DND-41 (cell line): ENCODE data around the gene PCDHGB7.
A peak's percentile ranks its signal among the peaks of the same experiment; 100 is the strongest.
"Not testable (repeated sequence)": the region's sequence is repeated elsewhere in the genome, so short reads cannot be mapped to it uniquely, and the experiment has no call there.

Experiments used
- ATAC-seq: fragments of 200-7000 bp; cut with Tn5 transposase; 3 replicates; pipeline ENCODE4 v1.9.1; 2021; ENCODE audit warnings: low read depth; ENCODE audit not compliant: insufficient read depth
- DNase-seq: peaks from one replicate; pipeline ENCODE4 v3.0.0-alpha.2; 2020
- H2AFZ ChIP-seq: 2 replicates; pipeline ENCODE4 v1.6.0; 2012; ENCODE audit warnings: low read depth, low read length
- H3K27ac ChIP-seq: 2 replicates; pipeline ENCODE4 v1.5.1; 2012; ENCODE audit warnings: low read length, inconsistent platforms
- H3K27me3 ChIP-seq: fragments of 200-600 bp; sonication (generic); 2 replicates; pipeline ENCODE4 v1.6.0; 2012; ENCODE audit warnings: low read length, mild to moderate bottlenecking, inconsistent platforms; ENCODE audit not compliant: insufficient read depth, poor library complexity
- H3K36me3 ChIP-seq: 2 replicates; pipeline ENCODE4 v1.5.1; 2012; ENCODE audit warnings: low read length, inconsistent platforms; ENCODE audit not compliant: insufficient read depth
- H3K4me1 ChIP-seq: 2 replicates; pipeline ENCODE4 v1.5.1; 2012; ENCODE audit warnings: mild to moderate bottlenecking, low read length; ENCODE audit not compliant: insufficient read depth
- H3K4me2 ChIP-seq: 2 replicates; pipeline ENCODE4 v1.6.0; 2012; ENCODE audit warnings: mild to moderate bottlenecking, moderate library complexity, low read length, inconsistent platforms; ENCODE audit not compliant: insufficient read depth
- H3K4me3 ChIP-seq, 2 experiments: fragments of 200-600 bp in 1 of 2; shearing (Covaris generic) in 1 of 2; 2 replicates each; pipeline ENCODE4 v1.5.1; 2012 to 2016; ENCODE audit warnings: inconsistent platforms in 2 of 2, low read length in 2 of 2, mild to moderate bottlenecking in 2 of 2, low read depth in 1 of 2, moderate library complexity in 1 of 2
- H3K79me2 ChIP-seq: 2 replicates; pipeline ENCODE4 v1.6.0; 2012; ENCODE audit warnings: low read length, inconsistent platforms; ENCODE audit not compliant: insufficient read depth
- H3K9ac ChIP-seq: 2 replicates; pipeline ENCODE4 v1.6.0; 2012; ENCODE audit warnings: low read depth, mild to moderate bottlenecking, inconsistent platforms, low read length, moderate library complexity
- H3K9me3 ChIP-seq: 2 replicates; pipeline ENCODE4 v1.5.1; 2012; ENCODE audit warnings: low read length, moderate library complexity, mild to moderate bottlenecking, inconsistent platforms; ENCODE audit not compliant: insufficient read depth, severe bottlenecking
- H4K20me1 ChIP-seq: 2 replicates; pipeline ENCODE4 v1.6.0; 2012; ENCODE audit warnings: low read length; ENCODE audit not compliant: insufficient read depth
- EZH2 ChIP-seq: IDR thresholded peaks from 3 replicates; pipeline ENCODE4 v1.6.1; 2012; ENCODE audit warnings: borderline replicate concordance, low read depth, mild to moderate bottlenecking, moderate library complexity, low read length, inconsistent platforms; ENCODE audit not compliant: severe bottlenecking
- TF ChIP-seq, protein P1 (sequence below): IDR thresholded peaks from 2 replicates; pipeline ENCODE4 v1.5.1; 2012; ENCODE audit warnings: borderline replicate concordance, low read length, moderate library complexity, mild to moderate bottlenecking; ENCODE audit not compliant: poor library complexity, severe bottlenecking; ENCODE audit errors: extremely low read depth

PCDHGB7 gene

DNA sequence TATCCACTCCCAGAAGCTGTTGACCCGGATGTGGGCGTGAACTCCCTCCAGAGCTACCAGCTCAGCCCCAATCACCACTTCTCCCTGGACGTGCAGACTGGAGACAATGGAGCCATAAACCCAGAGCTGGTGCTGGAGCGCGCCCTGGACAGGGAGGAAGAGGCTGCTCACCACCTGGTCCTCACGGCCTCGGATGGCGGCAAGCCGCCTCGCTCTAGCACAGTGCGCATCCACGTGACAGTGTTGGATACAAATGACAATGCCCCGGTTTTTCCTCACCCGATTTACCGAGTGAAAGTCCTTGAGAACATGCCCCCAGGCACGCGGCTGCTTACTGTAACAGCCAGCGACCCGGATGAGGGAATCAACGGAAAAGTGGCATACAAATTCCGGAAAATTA, 24.2 kb upstream of the PCDHGB7 start:
- DNase-seq (no peak), ATAC-seq (no peak)
- H4K20me1 ChIP-seq = no peaks in the 10 kb centered on the region
- TF ChIP-seq, protein P1, sequence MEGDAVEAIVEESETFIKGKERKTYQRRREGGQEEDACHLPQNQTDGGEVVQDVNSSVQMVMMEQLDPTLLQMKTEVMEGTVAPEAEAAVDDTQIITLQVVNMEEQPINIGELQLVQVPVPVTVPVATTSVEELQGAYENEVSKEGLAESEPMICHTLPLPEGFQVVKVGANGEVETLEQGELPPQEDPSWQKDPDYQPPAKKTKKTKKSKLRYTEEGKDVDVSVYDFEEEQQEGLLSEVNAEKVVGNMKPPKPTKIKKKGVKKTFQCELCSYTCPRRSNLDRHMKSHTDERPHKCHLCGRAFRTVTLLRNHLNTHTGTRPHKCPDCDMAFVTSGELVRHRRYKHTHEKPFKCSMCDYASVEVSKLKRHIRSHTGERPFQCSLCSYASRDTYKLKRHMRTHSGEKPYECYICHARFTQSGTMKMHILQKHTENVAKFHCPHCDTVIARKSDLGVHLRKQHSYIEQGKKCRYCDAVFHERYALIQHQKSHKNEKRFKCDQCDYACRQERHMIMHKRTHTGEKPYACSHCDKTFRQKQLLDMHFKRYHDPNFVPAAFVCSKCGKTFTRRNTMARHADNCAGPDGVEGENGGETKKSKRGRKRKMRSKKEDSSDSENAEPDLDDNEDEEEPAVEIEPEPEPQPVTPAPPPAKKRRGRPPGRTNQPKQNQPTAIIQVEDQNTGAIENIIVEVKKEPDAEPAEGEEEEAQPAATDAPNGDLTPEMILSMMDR = no peak
- no peak for TF ChIP-seq EZH2
- no peaks in the 10 kb centered on the region for H3K27me3 ChIP-seq
- H3K4me3 ChIP-seq = no peak overlapping the region
- H3K27ac ChIP-seq = no peak overlapping the region
- H3K9me3 ChIP-seq = no peaks in the 10 kb centered on the region
- H3K4me2 ChIP-seq = no peak overlapping the region
- no peaks in the 10 kb centered on the region for H3K79me2 ChIP-seq
- no peaks in the 10 kb centered on the region for H3K4me1 ChIP-seq
- no peak overlapping the region for H2AFZ ChIP-seq
- H3K9ac ChIP-seq = no peak overlapping the region
- H3K36me3 ChIP-seq = no peaks in the 10 kb centered on the region

DNA sequence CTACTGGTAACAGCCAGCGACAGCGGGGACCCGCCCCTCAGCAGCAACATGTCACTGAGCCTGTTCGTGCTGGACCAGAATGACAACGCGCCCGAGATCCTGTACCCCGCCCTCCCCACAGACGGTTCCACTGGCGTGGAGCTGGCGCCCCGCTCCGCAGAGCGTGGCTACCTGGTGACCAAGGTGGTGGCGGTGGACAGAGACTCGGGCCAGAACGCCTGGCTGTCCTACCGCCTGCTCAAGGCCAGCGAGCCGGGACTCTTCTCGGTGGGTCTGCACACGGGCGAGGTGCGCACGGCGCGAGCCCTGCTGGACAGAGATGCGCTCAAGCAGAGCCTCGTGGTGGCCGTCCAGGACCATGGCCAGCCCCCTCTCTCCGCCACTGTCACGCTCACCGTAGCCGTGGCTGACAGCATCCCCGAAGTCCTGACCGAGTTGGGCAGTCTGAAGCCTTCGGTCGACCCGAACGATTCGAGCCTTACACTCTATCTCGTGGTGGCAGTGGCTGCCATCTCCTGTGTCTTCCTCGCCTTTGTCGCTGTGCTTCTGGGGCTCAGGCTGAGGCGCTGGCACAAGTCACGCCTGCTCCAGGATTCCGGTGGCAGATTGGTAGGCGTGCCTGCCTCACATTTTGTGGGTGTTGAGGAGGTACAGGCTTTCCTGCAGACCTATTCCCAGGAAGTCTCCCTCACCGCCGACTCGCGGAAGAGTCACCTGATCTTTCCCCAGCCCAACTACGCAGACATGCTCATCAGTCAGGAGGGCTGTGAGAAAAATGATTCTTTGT, 22.9 kb upstream of the PCDHGB7 start:
- not testable (repeated sequence) for H3K36me3 ChIP-seq, H3K9me3 ChIP-seq, H3K4me2 ChIP-seq, H3K9ac ChIP-seq, H3K27ac ChIP-seq, H3K4me3 ChIP-seq, H3K4me1 ChIP-seq, ATAC-seq, H3K27me3 ChIP-seq, DNase-seq, H4K20me1 ChIP-seq, H3K79me2 ChIP-seq, H2AFZ ChIP-seq

DNA sequence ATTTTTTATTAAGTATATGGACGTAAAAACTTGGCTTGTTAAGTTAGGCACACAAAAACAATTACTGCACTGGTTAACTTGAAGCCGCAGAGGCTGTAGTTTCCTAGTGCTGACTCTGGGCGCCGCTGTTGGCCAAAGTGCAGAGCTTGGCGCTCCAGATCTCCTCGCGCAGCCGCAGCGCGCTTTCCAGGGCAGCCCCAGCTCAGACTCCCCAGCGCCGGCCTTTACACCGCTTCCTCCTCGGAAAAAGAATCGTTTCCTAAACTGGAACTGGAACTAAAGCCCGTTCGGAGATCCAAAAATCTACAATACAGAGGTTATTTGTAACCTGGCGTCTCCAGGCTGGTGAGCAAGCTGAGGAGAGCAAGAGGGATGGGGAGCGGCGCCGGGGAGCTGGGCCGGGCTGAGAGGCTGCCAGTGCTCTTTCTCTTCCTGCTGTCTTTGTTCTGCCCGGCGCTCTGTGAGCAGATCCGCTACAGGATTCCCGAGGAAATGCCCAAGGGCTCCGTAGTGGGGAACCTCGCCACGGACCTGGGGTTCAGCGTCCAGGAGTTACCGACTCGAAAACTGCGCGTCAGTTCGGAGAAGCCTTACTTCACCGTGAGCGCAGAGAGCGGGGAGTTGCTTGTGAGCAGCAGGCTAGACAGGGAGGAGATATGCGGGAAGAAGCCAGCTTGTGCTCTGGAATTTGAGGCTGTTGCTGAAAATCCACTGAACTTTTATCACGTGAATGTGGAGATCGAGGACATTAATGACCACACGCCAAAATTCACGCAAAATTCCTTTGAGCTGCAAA, 19.5 kb upstream of the PCDHGB7 start, which contains the start of gene PCDHGB5:
Gene PCDHGB5, plus strand, starts transcription at position 192 of the 796 bp plus-strand sequence. Its CDS starts 181 bp downstream, at position 373.
- not testable (repeated sequence) for ATAC-seq, H4K20me1 ChIP-seq, H3K27ac ChIP-seq, H3K9ac ChIP-seq, H3K27me3 ChIP-seq, DNase-seq, H3K4me2 ChIP-seq, H3K79me2 ChIP-seq, H3K36me3 ChIP-seq, H3K4me1 ChIP-seq, H3K4me3 ChIP-seq, H3K9me3 ChIP-seq, H2AFZ ChIP-seq
- TF ChIP-seq, protein P1 = peak; percentile 10

GRCh38 chr5:141398608-141399007, 18.9 kb upstream of the PCDHGB7 start:
- no peak overlapping the region for H2AFZ ChIP-seq
- ATAC-seq (no peak), DNase-seq (no peak)

More at GRCh38 chr5:141398608-141399007, 18.9 kb upstream of the PCDHGB7 start:
- H3K4me3 ChIP-seq = no peak overlapping the region
- no peaks in the 10 kb centered on the region for H3K36me3 ChIP-seq
- H3K27ac ChIP-seq = no peak overlapping the region
- TF ChIP-seq, protein P1 = no peak
- no peak for TF ChIP-seq EZH2
- no peaks in the 10 kb centered on the region for H3K4me1 ChIP-seq
- no peaks in the 10 kb centered on the region for H3K9me3 ChIP-seq
- no peaks in the 10 kb centered on the region for H4K20me1 ChIP-seq
- H3K27me3 ChIP-seq = no peaks in the 10 kb centered on the region
- no peak overlapping the region for H3K4me2 ChIP-seq
- H3K79me2 ChIP-seq = no peaks in the 10 kb centered on the region
- H3K9ac ChIP-seq = no peak overlapping the region
